OCI-LY3 (cell line): ENCODE data around the gene DOCK9.

Experiments
- H2AFZ ChIP-seq: fragments of 200-600, 300-600 bp; shearing (Covaris generic); 2 replicates; pipeline ENCODE4 v1.6.0; 2014; ENCODE audit warnings: antibody characterized with exemption, low read depth, low read length
- H3K27ac ChIP-seq: fragments of 200-600, 300-600 bp; sonication (generic); 2 replicates; pipeline ENCODE4 v1.5.1; 2014; ENCODE audit warnings: mild to moderate bottlenecking, low read length, moderate library complexity, mixed read lengths
- H3K27me3 ChIP-seq: fragments of 200-600, 300-600 bp; sonication (generic); 2 replicates; pipeline ENCODE4 v1.6.1; 2014; ENCODE audit warnings: low read depth, low read length, mixed read lengths
- H3K36me3 ChIP-seq: fragments of 200-600, 300-600 bp; sonication (generic); replicated peaks from 2 replicates; pipeline ENCODE3; 2014; ENCODE audit warnings: low read depth, low read length, mixed read lengths
- H3K4me1 ChIP-seq: fragments of 300-600, 200-600 bp; sonication (generic); 2 replicates; pipeline ENCODE4 v1.6.1; 2014; ENCODE audit warnings: low read length, mixed read lengths
- H3K4me2 ChIP-seq: fragments of 200-600, 300-600 bp; sonication (generic); 2 replicates; pipeline ENCODE4 v1.6.1; 2014; ENCODE audit warnings: low read length, mixed read lengths
- H3K4me3 ChIP-seq: fragments of 300-600, 200-600 bp; sonication (generic); 2 replicates; pipeline ENCODE4 v1.5.1; 2014; ENCODE audit warnings: antibody characterized with exemption, mild to moderate bottlenecking, low read length, moderate library complexity
- H3K79me2 ChIP-seq: fragments of 300-600, 200-600 bp; shearing (Covaris generic); 2 replicates; pipeline ENCODE4 v1.6.1; 2014; ENCODE audit warnings: mild to moderate bottlenecking, low read length, mixed read lengths
- H3K9ac ChIP-seq: fragments of 300-600, 200-600 bp; shearing (Covaris generic); 2 replicates; pipeline ENCODE4 v1.6.0; 2014; ENCODE audit warnings: mild to moderate bottlenecking, low read length, moderate library complexity
- H3K9me3 ChIP-seq: fragments of 200-600, 300-600 bp; shearing (Covaris generic); 2 replicates; pipeline ENCODE4 v1.6.1; 2014; ENCODE audit warnings: low read length, mixed read lengths; ENCODE audit not compliant: insufficient read depth
- H4K20me1 ChIP-seq: fragments of 200-600, 300-600 bp; sonication (generic); 2 replicates; pipeline ENCODE4 v1.6.1; 2016; ENCODE audit warnings: low read length, mixed read lengths; ENCODE audit not compliant: insufficient read depth
- CTCF ChIP-seq: fragments of 200-600, 300-600 bp; sonication (generic); IDR thresholded peaks from 2 replicates; pipeline ENCODE4 v1.5.1; 2014; ENCODE audit warnings: antibody characterized with exemption, low read length, low read depth
- EZH2phosphoT487 ChIP-seq: fragments of 200-600 bp; shearing (Covaris generic); IDR thresholded peaks from 2 replicates; pipeline ENCODE4 v1.6.1; 2018; ENCODE audit warnings: antibody characterized with exemption, mixed run types, low read depth

DOCK9 gene

GRCh38 chr13:98972059-98972458 lies 5.8 kb downstream of the DOCK9 start:
- Histone ChIP-seq H3K27me3 (peaks cover 3% of the 10 kb centered on the region; the same call in 1 of the 2 replicates), H3K4me2 (no peak overlapping the region), H3K4me1 (peaks cover 34% of the 10 kb centered on the region), H3K9me3 (no peaks in the 10 kb centered on the region), H4K20me1 (no peaks in the 10 kb centered on the region), H2AFZ (no peak overlapping the region), H3K79me2 (no peaks in the 10 kb centered on the region), H3K36me3 (no peaks in the 10 kb centered on the region), H3K27ac (no peak overlapping the region), H3K9ac (no peak overlapping the region), H3K4me3 (no peak overlapping the region)
- TF ChIP-seq EZH2phosphoT487 (no peak), CTCF (no peak)

- no peaks in the 10 kb centered on the region for H4K20me1 ChIP-seq
- no peak overlapping the region for H3K4me2 ChIP-seq
- peaks cover 20% of the 10 kb centered on the region for H3K4me1 ChIP-seq
- H3K36me3 ChIP-seq = no peaks in the 10 kb centered on the region
- no peaks in the 10 kb centered on the region for H3K9me3 ChIP-seq
- no peak overlapping the region for H3K27ac ChIP-seq
- no peak overlapping the region for H3K4me3 ChIP-seq
- no peak overlapping the region for H3K9ac ChIP-seq
- TF ChIP-seq EZH2phosphoT487 = no peak
- no peak for TF ChIP-seq CTCF
- no peaks in the 10 kb centered on the region for H3K27me3 ChIP-seq
- no peaks in the 10 kb centered on the region for H3K79me2 ChIP-seq
- H2AFZ ChIP-seq = no peak overlapping the region
Measured at GRCh38 chr13:98970330-98970729, 7.5 kb downstream of the DOCK9 start.

GRCh38 chr13:98967491-98967890 lies 10.4 kb downstream of the DOCK9 start:
- no peaks in the 10 kb centered on the region for H3K27me3 ChIP-seq
- H3K4me1 ChIP-seq = no peaks in the 10 kb centered on the region
- H3K36me3 ChIP-seq = no peaks in the 10 kb centered on the region
- no peak overlapping the region for H2AFZ ChIP-seq
- no peaks in the 10 kb centered on the region for H3K9me3 ChIP-seq
- no peak overlapping the region for H3K27ac ChIP-seq
- no peak overlapping the region for H3K9ac ChIP-seq
- H3K4me3 ChIP-seq = no peak overlapping the region
- TF ChIP-seq CTCF (no peak), EZH2phosphoT487 (no peak)
- no peaks in the 10 kb centered on the region for H4K20me1 ChIP-seq
- no peaks in the 10 kb centered on the region for H3K79me2 ChIP-seq
- no peak overlapping the region for H3K4me2 ChIP-seq

GRCh38 chr13:98966019-98966418 lies 11.8 kb downstream of the DOCK9 start:
- Histone ChIP-seq H3K79me2 (no peaks in the 10 kb centered on the region), H3K36me3 (no peaks in the 10 kb centered on the region), H3K4me3 (no peak overlapping the region), H3K4me2 (no peak overlapping the region), H3K27me3 (no peaks in the 10 kb centered on the region), H3K9ac (no peak overlapping the region), H2AFZ (no peak overlapping the region), H4K20me1 (no peaks in the 10 kb centered on the region), H3K27ac (no peak overlapping the region), H3K4me1 (no peaks in the 10 kb centered on the region), H3K9me3 (no peaks in the 10 kb centered on the region)
- no peak for TF ChIP-seq CTCF
